ENCODE data around the gene PNMA6E. TPM values are rescaled to one million over a fixed set of nuclear protein-coding genes. Genes with fewer than 3 reads are reported as not detected.

The PNMA6E gene
- polyA plus RNA-seq, 1 donor from 2014 or later = not detected

- Histone ChIP-seq H3K27ac (ENCODE audit: low read length) (no peak overlapping the region), H3K9me2 (ENCODE audit: insufficient read depth, low read length) (no peaks in the 10 kb centered on the region), H3K36me3 (ENCODE audit: insufficient read depth, low read length) (no peaks in the 10 kb centered on the region), H3K4me3 (ENCODE audit: low read length) (no peak overlapping the region), H2AFZ (ENCODE audit: low read depth, low read length) (no peak overlapping the region), H3K9ac (ENCODE audit: low read length) (no peak overlapping the region), H3K4me2 (ENCODE audit: low read length) (no peak overlapping the region), H3K79me2 (replicated peaks; ENCODE audit: insufficient read depth, low read length) (no peaks in the 10 kb centered on the region), H3F3A (ENCODE audit: insufficient read depth, low read length, poor library complexity, severe bottlenecking) (no peaks in the 10 kb centered on the region), H3K27me3 (ENCODE audit: insufficient read depth, low read depth, low read length) (no peaks in the 10 kb centered on the region), H3K9me3 (ENCODE audit: low read length) (no peaks in the 10 kb centered on the region), H4K20me1 (ENCODE audit: insufficient read depth) (no peaks in the 10 kb centered on the region)
- TF ChIP-seq MXI1 (conservative IDR thresholded peaks at IDR 0.05; ENCODE audit: poor library complexity, severe bottlenecking) = no peak
- TF ChIP-seq EP300 (conservative IDR thresholded peaks at IDR 0.05; ENCODE audit: poor library complexity, severe bottlenecking) = no peak
- TF ChIP-seq, protein P1, sequence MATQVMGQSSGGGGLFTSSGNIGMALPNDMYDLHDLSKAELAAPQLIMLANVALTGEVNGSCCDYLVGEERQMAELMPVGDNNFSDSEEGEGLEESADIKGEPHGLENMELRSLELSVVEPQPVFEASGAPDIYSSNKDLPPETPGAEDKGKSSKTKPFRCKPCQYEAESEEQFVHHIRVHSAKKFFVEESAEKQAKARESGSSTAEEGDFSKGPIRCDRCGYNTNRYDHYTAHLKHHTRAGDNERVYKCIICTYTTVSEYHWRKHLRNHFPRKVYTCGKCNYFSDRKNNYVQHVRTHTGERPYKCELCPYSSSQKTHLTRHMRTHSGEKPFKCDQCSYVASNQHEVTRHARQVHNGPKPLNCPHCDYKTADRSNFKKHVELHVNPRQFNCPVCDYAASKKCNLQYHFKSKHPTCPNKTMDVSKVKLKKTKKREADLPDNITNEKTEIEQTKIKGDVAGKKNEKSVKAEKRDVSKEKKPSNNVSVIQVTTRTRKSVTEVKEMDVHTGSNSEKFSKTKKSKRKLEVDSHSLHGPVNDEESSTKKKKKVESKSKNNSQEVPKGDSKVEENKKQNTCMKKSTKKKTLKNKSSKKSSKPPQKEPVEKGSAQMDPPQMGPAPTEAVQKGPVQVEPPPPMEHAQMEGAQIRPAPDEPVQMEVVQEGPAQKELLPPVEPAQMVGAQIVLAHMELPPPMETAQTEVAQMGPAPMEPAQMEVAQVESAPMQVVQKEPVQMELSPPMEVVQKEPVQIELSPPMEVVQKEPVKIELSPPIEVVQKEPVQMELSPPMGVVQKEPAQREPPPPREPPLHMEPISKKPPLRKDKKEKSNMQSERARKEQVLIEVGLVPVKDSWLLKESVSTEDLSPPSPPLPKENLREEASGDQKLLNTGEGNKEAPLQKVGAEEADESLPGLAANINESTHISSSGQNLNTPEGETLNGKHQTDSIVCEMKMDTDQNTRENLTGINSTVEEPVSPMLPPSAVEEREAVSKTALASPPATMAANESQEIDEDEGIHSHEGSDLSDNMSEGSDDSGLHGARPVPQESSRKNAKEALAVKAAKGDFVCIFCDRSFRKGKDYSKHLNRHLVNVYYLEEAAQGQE (IDR thresholded peaks at IDR 0.05; ENCODE audit: borderline replicate concordance) = no peak
- no peak for TF ChIP-seq CTCF (IDR thresholded peaks at IDR 0.05; ENCODE audit: poor library complexity, severe bottlenecking)
- TF ChIP-seq POLR2AphosphoS5 (IDR thresholded peaks at IDR 0.05) = no peak
- TF ChIP-seq TAF1 (IDR thresholded peaks at IDR 0.05; ENCODE audit: low read depth) = no peak
- TF ChIP-seq RAD21 (conservative IDR thresholded peaks at IDR 0.05) = no peak
- no peak for TF ChIP-seq SMC3 (conservative IDR thresholded peaks at IDR 0.05; ENCODE audit: poor library complexity)
- no peak for TF ChIP-seq EZH2 (IDR thresholded peaks at IDR 0.05; ENCODE audit: borderline replicate concordance, insufficient read depth, low read length, poor library complexity, severe bottlenecking)
These were observed 33.7 kb upstream of the PNMA6E start for GRCh38 chrX:153434801-153435200.

DNA sequence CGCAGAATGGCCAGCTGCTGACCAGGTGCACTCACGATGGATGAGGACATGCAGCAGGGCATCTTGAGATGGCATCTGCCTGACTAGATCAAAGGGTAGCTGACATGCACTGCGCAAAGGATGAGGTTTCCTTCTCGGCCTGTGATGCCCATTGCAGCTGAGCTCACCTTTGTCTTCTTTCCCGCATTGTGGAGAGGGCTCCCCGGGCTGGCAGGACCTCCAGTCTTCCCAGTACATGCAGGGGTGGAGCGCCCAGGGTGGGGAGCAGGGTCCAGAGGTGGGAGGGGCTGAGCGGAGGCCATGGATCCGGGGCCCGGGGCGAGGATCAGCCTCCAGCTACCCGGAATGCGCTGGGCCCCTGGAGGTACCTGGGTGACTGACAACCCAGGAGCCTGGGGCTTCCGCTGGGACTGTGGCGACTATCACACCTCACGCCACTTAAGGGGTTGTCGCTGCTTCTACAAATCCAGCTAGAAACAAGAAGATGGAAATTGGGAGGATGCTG is 32.7 kb upstream of the PNMA6E start:
- TF ChIP-seq, protein P1 (IDR thresholded peaks at IDR 0.05; ENCODE audit: borderline replicate concordance) = no peak
- no peak for TF ChIP-seq CTCF (IDR thresholded peaks at IDR 0.05; ENCODE audit: poor library complexity, severe bottlenecking)
- TF ChIP-seq RAD21 (conservative IDR thresholded peaks at IDR 0.05) = no peak
- no peak for TF ChIP-seq MXI1 (conservative IDR thresholded peaks at IDR 0.05; ENCODE audit: poor library complexity, severe bottlenecking)
- H3K4me2 ChIP-seq (ENCODE audit: low read length) = no peak overlapping the region
- no peaks in the 10 kb centered on the region for H3K9me3 ChIP-seq (ENCODE audit: low read length)
- no peak overlapping the region for H2AFZ ChIP-seq (ENCODE audit: low read depth, low read length)
- no peaks in the 10 kb centered on the region for H3K9me2 ChIP-seq (ENCODE audit: insufficient read depth, low read length)
- no peaks in the 10 kb centered on the region for H3K36me3 ChIP-seq (ENCODE audit: insufficient read depth, low read length)
- H4K20me1 ChIP-seq (ENCODE audit: insufficient read depth) = no peaks in the 10 kb centered on the region
- no peaks in the 10 kb centered on the region for H3K27me3 ChIP-seq (ENCODE audit: insufficient read depth, low read depth, low read length)
- no peaks in the 10 kb centered on the region for H3K79me2 ChIP-seq (replicated peaks; ENCODE audit: insufficient read depth, low read length)
- H3K4me3 ChIP-seq (ENCODE audit: low read length) = no peak overlapping the region
- H3K27ac ChIP-seq (ENCODE audit: low read length) = no peak overlapping the region
- H3K9ac ChIP-seq (ENCODE audit: low read length) = no peak overlapping the region
- H3F3A ChIP-seq (ENCODE audit: insufficient read depth, low read length, poor library complexity, severe bottlenecking) = no peaks in the 10 kb centered on the region
